Activated CD8-positive, alpha-beta memory T cell treated with anti-CD3 and anti-CD28 coated beads, Interleukin-2, amount 50 U/mL, for 1 hour (primary cell): Measurements from ENCODE around the gene KLHDC8A.
"Not testable (repeated sequence)": the region's sequence is repeated elsewhere in the genome, so short reads cannot be mapped to it uniquely, and the experiment has no call there.

ENCODE experiments used
- DNase-seq: peaks from one replicate; pipeline ENCODE4 v3.0.0-alpha.2; 2020; ENCODE audit errors: extremely low read depth

KLHDC8A gene

DNA sequence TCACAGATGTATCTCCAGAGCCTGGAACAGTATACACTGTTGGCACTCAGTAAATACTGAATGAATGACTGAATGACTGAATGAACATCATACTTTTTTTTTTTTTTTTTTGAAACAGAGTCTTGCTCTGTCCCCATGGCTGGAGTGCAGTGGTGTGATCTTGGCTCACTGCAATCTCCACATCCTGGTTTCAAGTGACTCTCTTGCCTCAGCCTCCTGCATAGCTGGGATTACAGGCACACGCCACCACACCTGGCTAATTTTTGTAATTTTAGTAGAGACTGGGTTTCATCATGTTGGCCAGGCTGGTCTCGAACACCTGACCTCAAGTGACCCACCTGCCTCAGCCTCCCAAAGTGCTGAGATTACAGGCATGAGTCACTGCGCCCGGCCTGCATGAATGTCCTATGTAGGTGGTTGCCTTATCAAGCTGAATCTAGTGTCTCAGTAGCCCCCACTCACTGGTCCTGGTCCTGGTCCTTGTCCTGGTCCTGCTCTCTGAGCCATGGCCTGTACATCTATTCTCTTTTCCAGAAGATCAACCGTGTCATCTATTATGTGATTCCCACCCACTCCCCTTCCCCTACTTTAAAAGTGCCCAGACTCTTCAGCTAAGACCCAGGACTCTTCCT lies 59.1 kb downstream of the KLHDC8A start:
- not testable (repeated sequence) for DNase-seq

DNA sequence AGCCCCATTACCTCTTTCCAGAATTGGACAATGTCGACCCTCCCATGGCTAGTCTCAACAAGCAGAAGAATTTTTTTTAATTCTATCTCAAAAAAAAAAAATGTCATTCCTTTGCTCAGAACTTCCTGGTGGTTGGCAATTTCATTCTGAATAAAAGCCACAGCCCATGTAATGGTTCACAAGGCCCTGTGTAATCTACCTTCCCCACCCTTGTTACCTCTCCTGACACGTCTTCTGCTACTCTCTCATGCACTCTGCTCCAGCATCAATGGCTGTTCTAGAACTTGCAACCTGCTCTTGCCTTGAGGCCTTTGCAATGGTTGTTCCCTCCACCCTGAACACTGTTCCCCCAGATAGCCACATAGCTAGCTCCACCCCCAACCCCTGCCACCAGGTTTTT lies 60.6 kb downstream of the KLHDC8A start:
- DNase-seq: no peak

GRCh38 chr1:205294934-205295333 lies 61.8 kb downstream of the KLHDC8A start:
- DNase-seq: no peak

GRCh38 chr1:205294175-205294917 lies 62.4 kb downstream of the KLHDC8A start:
- DNase-seq: no peak

DNA sequence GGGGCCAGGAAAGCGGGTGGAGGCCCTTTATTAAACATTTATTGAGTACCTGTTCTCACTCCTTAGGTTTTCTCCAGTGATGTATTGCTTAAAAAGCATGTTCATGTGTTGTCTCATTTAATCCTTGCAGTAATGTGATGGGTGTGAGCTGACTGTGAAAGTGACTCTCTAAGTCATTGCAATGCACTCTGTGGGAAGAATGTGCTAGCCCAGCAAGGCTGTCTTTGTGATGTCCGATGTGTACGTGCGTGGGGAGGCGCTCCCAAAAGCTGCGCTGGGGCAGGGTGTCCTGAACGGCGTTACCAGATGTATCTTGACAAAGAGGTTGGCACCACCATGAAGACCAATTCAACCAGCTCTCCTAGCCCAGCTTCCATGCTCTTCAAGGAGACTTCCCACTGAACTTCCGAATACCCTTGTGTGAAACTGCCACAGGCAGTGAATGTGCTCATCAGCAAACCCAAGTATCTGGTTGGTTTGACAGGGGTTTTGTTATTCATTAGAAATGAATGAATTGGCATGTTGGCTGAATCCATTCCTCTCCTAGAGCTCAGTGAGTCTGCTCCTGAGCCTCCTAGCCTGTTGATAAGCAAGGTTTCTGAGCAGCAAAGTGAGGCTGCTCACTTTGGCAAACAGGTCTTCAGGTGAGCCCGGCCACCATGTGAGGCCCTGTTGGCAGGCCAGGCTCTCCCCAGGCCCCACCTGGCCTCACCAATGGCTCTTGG lies 63.2 kb downstream of the KLHDC8A start:
- no peak for DNase-seq

GRCh38 chr1:205291596-205291995 lies 65.1 kb downstream of the KLHDC8A start:
- DNase-seq: no peak

DNA sequence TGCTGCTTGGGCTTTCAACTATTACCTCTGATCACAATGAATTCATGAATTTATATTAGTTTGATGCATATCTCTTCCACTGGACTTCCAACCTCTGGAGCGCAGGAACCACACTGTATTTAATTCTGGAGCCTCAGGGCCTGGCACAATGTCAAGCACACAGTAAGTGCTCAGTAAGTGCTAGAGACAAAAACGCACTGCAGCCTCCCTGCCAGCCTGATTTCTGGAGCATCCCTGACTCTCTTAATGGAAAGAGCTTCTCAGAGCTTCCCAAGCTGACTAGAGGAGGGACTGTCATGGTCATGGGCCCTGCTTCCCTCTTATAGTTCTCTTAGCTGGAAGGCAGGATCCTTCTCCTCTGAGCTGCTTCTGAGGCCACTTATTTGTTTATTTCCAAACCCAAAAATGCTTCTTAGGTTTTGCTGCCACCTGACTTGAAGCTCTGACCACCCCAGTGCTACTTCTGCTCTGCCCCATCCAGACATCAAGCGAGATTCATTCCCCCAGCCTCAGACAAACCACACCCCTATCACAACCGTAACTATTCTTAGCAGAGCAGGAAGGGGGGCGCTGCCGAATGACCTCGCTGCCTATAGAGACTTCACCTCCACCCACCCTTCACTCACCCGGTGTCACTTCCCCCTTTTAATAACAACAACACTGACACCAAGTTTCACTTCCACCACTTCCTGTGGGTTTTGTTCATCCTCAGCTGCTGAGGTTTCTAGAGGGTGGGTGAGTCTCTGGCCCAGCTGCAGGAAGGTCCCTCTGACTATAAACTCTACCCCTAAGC lies 68.8 kb downstream of the KLHDC8A start:
- DNase-seq: peak; percentile 77

DNA sequence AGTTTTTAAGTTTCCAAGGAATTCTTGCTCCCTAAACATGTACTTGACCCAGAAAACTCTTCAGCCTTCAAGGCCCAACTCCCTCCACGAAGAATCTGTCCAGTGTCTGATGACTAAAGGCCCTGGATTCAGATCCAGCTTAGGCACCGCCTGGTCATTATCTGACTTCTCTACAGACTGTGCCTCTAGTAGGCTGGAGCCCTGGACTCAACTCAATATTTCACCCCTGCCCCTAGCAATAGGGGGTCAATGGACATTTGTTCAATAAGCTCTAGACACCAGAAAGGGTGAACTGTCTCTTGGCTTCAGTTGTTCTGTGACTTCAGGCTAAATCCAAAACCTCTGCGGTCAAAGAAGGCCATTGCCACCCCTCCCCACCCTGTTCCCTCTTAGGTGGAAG lies 69.6 kb downstream of the KLHDC8A start:
- DNase-seq: no peak

DNA sequence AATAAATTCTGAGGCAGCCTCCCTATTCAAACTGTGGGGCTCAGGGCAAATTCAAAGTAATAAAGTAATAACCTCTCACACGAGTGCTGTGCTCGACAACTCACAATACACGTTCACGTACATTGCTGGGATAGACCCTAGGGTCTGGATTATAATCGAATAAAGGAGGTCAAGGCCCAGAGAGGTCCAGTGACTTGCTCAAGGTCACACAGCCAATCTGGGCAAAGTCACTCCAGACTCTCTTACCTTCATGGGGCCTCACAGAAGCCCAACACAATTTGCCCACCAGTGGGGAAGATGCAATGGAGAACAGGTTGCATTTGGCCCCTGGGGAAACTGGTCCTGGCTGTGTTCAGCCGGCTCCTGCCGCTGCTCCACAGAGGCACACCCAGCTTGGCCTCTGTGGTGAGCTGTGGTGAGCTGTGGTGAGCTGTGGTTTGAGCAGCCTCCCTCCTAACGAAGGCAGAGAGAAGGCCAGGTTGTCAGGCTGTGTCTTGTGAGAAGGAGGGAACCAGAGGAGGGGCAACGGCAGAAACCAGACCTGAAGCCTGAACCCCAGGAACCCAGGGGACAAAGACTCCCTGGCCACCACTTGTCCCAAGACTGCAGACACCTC lies 70.3 kb downstream of the KLHDC8A start:
- no peak for DNase-seq
